ENCODE measurements around the gene TSPAN9.

TSPAN9 gene

GRCh38 chr12:3236345-3237187 lies 159.4 kb downstream of the TSPAN9 start:
- TF ChIP-seq, protein P1, sequence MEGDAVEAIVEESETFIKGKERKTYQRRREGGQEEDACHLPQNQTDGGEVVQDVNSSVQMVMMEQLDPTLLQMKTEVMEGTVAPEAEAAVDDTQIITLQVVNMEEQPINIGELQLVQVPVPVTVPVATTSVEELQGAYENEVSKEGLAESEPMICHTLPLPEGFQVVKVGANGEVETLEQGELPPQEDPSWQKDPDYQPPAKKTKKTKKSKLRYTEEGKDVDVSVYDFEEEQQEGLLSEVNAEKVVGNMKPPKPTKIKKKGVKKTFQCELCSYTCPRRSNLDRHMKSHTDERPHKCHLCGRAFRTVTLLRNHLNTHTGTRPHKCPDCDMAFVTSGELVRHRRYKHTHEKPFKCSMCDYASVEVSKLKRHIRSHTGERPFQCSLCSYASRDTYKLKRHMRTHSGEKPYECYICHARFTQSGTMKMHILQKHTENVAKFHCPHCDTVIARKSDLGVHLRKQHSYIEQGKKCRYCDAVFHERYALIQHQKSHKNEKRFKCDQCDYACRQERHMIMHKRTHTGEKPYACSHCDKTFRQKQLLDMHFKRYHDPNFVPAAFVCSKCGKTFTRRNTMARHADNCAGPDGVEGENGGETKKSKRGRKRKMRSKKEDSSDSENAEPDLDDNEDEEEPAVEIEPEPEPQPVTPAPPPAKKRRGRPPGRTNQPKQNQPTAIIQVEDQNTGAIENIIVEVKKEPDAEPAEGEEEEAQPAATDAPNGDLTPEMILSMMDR (IDR thresholded peaks at IDR 0.05; ENCODE audit: borderline replicate concordance, insufficient read depth, low read depth, low read length): no peak
- H3K4me3 ChIP-seq (ENCODE audit: low read depth, low read length): no peak overlapping the region

- TF ChIP-seq, protein P1 (IDR thresholded peaks at IDR 0.05; ENCODE audit: borderline replicate concordance, insufficient read depth, low read depth, low read length): no peak
- H3K4me3 ChIP-seq (ENCODE audit: low read depth, low read length): no peak overlapping the region
Observed at GRCh38 chr12:3238196-3238595, 161.0 kb downstream of the TSPAN9 start.

DNA sequence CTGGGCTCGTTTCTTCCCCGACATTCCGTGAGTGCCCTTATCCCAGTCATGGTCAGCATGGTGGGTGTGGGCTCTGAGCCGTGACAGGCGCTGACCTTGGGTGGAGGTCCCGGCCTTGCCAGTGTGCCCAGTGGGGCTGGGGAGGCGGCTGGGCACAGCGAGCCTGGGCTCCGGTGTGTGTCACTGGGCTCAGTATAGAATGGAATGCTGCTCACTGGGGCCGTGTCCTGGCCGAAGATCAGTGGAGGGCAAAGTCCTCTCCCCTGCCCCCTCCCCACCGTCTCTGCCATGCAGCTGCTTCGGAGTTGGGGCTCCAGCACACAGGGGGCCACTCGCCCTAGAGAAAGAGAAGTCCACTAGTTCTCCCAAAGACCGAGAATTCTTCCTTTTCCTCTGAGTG lies 164.4 kb downstream of the TSPAN9 start:
- TF ChIP-seq, protein P1 (IDR thresholded peaks at IDR 0.05; ENCODE audit: borderline replicate concordance, insufficient read depth, low read depth, low read length): no peak

DNA sequence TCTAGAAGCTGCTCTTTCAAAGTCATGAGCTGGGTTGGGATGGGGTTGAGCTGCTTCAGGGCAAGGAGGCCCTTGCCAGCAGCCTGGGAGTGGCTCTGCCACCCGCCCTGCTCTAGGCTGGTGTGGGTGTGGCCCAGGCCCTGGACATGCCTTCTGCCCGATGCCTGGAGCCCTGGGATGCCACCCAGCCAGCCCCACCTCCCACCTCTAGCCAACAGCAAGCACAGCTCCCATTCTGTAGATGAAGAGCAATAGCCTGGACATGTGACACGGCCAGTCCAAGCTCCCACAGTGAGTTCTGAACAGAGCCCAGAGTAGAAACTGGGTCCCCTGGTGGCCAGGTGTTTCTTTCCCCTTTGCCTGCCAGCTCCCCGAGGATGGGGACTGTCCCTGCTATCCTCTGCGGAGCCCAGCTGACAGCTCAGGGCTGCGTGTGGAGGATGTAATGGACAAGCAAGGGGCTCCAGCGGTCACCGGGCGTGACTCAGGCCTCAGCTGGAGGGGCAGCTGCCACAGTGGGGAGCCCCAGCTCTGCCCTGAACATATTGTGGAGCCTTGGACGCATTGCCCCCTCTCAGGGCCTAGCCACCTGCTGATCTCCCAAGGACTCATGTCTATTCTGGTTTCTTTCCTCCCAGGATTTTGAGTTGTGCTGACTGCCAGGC lies 165.2 kb downstream of the TSPAN9 start:
- TF ChIP-seq, protein P1 (IDR thresholded peaks at IDR 0.05; ENCODE audit: borderline replicate concordance, insufficient read depth, low read depth, low read length): no peak
- H3K4me3 ChIP-seq (ENCODE audit: low read depth, low read length): no peak overlapping the region

More for the DNA sequence above, 164.4 kb downstream of the TSPAN9 start:
- no peak overlapping the region for H3K4me3 ChIP-seq (ENCODE audit: low read depth, low read length)

DNA sequence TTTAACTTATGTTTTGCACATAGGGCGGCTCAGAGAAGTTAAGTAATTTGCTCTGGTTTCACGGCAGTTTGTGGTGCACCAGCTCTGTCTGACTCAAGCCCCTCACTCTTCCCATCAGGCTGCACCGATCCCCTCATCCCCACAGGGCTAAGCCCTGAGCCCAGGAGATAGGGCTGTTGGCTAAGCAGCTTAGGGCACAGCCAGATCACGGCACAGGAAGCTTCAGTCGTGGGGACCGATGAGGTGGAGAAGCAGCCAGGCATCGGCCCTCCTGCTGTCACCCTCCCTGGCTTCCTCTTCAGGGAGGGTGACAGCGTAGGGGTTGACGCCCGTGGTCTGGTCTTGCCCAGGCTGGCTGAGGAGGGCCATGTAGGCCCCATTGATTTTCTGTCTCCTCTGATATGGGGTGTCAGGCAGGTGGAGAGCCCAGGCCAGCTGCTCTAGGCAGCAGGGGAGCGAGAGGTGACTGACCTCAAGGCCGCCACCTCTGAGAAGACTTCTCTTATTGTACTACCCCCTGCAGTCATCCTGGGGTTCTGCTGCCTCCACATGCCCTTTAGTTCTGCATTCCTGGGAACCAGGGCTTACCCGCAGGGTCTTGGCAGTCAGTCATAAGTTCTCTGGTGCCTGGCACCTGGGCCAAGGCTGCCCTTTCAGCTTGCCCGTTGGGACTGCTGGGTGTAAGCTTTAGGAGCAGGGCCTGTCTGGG lies 166.4 kb downstream of the TSPAN9 start:
- H3K4me3 ChIP-seq (ENCODE audit: low read depth, low read length): no peak overlapping the region

GRCh38 chr12:3244219-3244750 lies 167.1 kb downstream of the TSPAN9 start:
- no peak overlapping the region for H3K4me3 ChIP-seq (ENCODE audit: low read depth, low read length)

More for the DNA sequence above, 166.4 kb downstream of the TSPAN9 start:
- TF ChIP-seq, protein P1 (IDR thresholded peaks at IDR 0.05; ENCODE audit: borderline replicate concordance, insufficient read depth, low read depth, low read length): no peak

More at GRCh38 chr12:3244219-3244750, 167.1 kb downstream of the TSPAN9 start:
- TF ChIP-seq, protein P1 (IDR thresholded peaks at IDR 0.05; ENCODE audit: borderline replicate concordance, insufficient read depth, low read depth, low read length): no peak
